Posterior vena cava (tissue), 2 donors: Measurements from ENCODE around the gene FZD2. TPM values are rescaled to one million over a fixed set of nuclear protein-coding genes. Genes with fewer than 3 reads are reported as not detected.
A peak's percentile ranks its signal among the peaks of the same experiment; 100 is the strongest.
"Not testable (repeated sequence)": the region's sequence is repeated elsewhere in the genome, so short reads cannot be mapped to it uniquely, and the experiment has no call there.

ENCODE experiments used
- DNase-seq: peaks from one replicate; pipeline ENCODE4 v3.0.0-alpha.2; 2020; ENCODE audit warnings: low spot score
- intact Hi-C, 2 donors: fragments of 100-400 bp; cut with DNase I; formaldehyde crosslinking; loops; one replicate each; pipeline versions ENCODE4 v1.14.1 to v1.14.2; 2022 to 2023
- total RNA-seq, 2 donors: library from RNA; stranded (reverse); fragmentation: NEBNext Ultra II Directional; extraction: Animal tissue kit (Norgen Biotek cat#: 25700); gene quantifications; one replicate each; pipeline ENCODE4 v1.2.1, GENCODE V29; 2021
- donor health status: DM: yes; HTN: yes; CAD: no.
- donor health status: DM: yes; HTN: yes; CAD: no.

The FZD2 gene
- total RNA-seq, 2 donors from 2014 or later, result 10.4 to 12.6 TPM

DNA sequence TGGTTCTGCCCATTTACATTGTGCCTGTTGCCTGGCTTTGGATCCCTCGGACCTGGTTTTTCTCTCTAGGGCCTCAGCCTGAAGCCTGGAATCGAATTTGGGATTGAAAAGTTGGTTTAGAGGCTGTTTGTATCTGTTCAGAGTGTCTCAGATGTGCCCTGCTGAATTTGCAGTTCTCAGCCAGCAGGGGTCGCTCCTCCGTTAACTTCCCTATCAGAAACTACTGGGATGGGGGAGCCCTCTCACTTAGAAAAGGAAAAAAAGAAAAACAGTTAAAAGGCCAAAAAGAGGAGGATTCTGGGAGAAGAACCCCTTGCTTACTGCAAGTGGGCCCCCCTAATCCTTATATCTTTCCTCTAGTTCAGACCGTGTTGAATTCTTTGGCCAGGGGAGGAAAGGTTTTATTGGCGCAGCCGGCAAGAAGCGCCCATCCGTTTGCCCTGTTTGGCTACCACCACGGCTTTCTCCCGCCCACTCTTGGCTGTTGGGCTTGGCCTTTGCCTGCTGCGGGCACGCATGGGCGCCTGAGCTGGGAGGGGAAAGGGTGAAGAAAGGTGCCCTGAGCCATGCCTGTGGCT is 8.7 kb downstream of the FZD2 start:
- intact Hi-C loops, result loop anchor here in 1 of 2 donors (10.0 kb wide), 1 partner anchor 1179 kb away; no protein-coding TSS in a partner anchor
- DNase-seq, result no peak

DNA sequence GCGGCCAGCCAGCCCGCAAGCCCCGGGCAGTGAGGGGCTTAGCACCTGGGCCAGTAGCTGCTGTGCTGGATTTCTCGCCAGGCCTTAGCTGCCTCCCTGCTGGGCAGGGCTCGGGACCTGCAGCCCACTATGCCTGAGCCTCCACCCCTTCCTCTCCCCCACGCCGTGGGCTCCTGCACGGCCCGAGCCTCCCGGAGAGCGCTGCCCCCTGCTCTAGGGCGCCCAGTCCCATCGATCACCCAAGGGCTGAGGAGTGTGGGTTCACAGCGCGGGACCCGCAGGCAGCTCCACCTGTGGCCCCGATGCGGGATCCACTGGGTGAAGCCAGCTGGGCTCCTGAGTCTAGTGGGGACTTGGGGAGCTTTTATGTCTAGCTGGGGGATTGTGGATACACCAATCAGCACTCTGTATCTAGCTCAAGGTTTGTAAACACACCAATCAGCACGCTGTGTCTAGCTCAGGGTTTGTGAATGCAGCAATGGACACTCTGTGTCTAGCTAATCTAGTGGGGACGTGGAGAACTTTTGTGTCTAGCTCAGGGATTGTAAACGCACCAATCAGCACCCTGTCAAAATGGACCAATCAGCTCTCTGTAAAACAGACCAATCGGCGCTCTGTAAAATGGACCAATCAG is 11.1 kb downstream of the FZD2 start:
- not testable (repeated sequence) for DNase-seq
- intact Hi-C loops, result loop anchor here in 1 of 2 donors (10.0 kb wide), 1 partner anchor 1176 kb away; no protein-coding TSS in a partner anchor

DNA sequence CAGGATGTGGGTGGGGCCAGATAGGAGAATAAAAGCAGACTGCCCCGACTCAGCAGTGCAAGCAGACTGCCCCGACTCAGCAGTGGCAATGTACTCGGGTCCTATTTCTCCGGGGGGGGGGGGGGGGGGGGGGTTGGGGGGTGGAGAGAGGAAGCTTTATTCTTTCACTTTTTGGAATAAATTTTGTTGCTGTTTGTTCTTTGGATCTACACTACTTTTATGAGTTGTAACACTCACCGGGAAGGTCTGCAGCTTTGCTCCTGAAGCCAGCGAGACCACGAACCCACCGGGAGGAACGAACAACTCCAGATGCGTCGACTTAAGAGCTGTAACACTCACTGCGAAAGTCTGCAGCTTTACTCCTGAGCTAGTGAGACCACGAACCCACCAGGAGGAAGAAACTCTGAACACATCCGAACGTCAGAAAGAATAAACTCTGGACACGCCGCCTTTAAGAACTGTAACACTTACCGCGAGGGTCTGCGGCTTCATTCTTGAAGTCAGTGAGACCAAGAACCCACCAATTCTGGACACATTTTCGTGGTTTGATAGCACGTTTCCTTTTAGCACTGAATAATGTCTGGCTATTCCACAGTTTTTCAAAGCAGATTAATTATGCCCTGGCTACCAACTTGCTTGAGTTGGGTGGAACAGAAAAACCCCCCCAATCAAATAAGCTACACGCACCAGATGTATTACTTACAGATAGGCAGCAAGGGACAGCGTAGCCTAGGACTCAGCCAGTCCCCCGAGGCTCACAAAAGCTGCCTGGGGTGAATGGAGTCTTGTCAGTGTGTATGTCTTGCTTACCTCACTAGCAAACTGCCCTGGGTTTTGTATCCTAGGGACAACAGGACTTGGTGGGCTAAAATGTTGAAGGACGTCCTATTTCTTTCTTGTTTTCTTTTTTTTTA is 11.9 kb downstream of the FZD2 start:
- intact Hi-C loops, result loop anchor here in 1 of 2 donors (10.0 kb wide), 1 partner anchor 1176 kb away; no protein-coding TSS in a partner anchor
- DNase-seq, result no peak

DNA sequence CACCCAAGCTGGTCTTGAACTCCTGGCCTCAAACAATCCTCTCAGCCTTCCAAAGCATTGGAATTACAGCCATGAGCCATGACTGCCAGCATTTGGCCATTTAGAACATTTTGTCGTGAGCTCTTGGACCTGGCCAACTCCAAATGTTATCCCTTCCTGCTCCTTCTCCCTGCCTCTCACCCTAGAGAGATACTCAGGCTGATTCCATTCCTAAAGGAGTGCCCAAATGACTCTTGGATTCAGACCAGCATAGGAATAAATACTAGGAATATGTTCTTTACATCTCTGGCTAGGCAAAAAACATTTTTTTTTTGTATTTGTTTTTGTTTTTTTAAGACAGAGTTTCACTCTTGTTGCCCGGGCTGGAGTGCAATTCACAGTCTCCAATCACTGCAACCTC is 15.5 kb downstream of the FZD2 start:
- intact Hi-C loops, result no loop called here
- DNase-seq, result no peak

DNA sequence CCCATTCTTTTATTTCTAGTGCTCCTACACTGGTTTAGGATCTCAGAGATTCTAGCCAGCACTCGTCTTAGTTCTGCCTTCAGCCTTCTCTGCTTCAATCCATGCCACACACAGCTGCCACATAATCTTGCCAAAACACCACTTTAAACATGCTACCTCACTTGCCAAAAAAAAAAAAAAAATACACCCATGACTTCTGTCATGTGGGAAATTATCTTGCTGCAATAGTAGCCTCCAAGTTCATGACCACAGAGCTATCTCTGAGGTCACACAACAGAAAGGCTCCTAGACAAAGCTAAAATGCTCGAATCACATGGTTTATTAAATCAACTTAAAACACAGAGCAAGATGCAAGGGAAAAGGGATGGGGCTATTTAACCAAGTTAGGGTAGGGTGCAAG is 18.1 kb downstream of the FZD2 start:
- DNase-seq, result no peak
- intact Hi-C loops, result no loop called here

DNA sequence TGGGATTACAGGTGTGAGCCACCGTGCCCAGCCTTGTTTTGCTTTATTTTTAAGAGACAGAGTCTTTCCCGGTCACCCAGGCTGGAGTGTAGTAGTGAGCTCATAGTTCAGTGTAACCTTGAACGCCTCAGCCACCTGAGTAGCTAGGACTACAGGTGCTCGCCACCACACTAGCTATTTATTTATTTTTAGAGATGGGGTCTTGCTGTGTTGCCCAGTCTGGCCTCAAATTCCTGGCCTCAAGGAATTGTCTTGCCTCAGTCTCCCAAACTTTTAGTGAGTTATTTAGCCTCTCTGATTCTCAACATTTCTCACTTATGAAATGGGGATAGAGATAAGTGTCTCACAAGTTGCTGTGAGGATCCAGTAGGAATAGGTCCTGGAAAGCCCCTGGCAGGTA is 21.7 kb downstream of the FZD2 start:
- no peak for DNase-seq
- intact Hi-C loops, result no loop called here

DNA sequence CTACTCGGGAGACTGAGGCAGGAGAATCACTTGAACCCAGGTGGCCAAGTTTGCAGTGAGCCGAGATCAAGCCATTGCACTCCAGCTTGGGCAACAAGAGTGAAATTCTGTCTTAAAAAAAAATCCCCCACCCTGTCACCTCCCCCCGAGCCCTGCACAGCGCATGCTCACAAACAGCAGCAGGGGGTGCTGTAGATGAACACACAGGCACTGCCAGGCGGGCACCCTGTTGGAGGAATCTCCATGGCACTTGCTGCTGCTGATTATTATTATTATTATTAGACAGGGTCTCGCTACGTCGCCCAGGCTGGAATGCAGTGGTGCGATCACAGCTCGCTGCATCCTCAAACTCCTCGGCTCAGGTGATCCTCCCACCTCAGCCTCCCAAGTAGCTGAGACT is 24.6 kb downstream of the FZD2 start:
- DNase-seq, result no peak
- intact Hi-C loops, result no loop called here

DNA sequence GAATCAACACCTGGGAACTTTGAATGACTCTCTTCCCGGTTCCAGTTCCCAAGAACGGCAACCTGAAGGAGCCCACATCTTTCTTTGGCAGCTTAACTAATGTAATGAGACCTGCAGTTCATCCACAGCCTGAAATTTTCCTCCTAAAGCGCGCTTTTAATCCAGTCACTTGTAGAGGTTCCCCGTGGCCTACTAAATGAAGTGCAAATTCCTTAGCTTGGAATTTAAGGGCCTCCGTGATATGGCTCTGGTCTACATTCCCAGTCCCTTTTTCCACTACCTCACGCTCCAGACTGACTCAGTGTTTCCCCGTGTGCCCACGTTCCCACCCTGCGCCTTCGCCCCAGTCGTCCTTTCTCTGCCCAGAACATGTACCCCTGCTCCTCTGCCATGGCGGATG is 27.2 kb downstream of the FZD2 start:
- no peak for DNase-seq
- intact Hi-C loops, result no loop called here

DNA sequence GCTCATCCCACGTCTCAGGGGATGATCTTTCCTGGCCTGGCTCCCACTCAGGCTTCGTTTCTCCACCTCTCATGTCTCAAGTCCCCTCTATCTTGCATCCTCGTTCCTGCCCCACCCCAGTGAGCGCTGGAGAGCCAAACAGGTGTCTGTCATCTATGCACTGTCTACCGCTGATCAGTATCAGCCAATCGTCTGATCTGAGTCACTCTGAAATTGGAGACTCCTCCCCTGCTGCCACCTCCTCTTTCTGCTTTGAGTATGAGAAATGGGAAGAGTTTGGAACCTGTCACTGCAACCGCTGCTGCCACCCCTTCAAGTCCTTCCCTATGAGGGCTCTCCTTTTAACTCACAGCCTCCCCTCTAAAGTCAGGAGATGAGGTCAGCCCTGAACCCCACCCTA is 28.0 kb downstream of the FZD2 start:
- intact Hi-C loops, result no loop called here
- no peak for DNase-seq

DNA sequence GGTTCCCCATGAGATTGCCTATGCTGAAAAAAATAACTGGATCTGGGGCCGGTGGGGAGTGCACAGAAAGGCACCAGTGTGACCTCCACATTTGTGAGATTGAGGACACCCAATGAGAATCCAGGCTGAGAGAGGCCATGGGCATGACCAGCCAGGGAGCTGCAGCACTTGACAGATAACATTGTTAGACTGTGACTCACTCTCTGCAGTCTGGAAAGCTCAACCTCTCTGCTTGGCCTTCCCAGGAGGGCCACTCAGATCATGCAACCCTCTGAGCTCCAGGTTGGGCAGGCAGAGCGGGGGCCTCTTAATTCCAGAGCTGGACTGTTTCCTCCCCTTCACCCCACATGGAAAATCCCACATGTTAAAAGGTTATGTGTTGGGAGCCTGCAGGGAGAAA is 30.1 kb downstream of the FZD2 start:
- peak; percentile 88 for DNase-seq
- intact Hi-C loops, result no loop called here

DNA sequence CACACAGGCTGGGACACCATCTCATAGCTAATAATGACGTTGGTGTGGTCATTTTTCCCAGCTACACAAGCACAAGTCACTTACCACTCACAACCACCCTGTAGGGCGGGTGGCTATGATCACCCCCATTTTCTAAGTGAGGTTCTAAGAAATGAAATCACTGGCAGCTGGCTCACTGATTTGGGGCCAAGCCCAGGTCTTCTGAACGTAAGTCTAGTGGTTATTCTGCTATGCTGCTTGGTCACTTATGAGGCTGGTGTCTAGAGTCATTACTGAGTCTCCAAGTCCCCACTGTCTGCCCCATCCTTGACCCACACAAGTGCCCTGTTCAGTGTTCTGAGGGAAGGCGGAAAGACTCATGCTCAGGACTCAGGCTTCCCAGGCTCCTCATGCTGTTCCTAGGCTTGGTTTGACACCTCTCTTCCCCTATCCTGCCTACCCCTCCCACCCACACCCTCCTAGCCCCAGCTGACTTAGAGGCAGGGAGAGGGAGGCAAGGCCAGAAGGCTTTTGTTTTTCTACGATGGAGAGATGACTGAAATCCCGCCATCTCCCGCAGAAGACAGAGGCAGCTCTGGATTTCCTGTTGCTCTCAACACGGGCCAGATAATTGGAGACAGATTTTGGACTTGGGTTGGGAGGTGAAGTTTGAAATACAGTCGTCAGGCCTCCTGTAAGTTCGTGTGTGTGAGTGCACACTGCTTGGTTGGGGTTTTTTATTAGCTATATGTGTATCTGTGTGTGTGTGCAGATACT is 32.2 kb downstream of the FZD2 start:
- intact Hi-C loops, result no loop called here

DNA sequence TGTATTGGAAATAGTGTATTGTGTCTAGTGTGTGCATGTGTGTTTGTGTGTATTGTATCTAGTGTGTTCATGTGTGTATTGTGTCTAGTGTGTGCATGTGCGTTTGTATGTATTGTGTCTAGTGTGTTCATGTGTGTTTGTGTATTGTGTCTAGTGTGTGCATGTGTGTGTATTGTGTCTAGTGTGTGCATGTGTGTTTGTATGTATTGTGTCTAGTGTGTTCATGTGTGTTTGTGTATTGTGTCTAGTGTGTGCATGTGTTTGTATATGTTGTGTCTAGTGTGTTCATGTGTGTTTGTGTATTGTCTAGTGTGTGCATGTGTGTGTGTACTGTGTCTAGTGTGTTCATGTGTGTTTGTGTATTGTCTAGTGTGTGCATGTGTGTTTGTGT is 32.8 kb downstream of the FZD2 start:
- intact Hi-C loops, result not testable (repeated sequence)

More for the DNA sequence above, 32.2 kb downstream of the FZD2 start:
- DNase-seq, result peak; percentile 49

DNA sequence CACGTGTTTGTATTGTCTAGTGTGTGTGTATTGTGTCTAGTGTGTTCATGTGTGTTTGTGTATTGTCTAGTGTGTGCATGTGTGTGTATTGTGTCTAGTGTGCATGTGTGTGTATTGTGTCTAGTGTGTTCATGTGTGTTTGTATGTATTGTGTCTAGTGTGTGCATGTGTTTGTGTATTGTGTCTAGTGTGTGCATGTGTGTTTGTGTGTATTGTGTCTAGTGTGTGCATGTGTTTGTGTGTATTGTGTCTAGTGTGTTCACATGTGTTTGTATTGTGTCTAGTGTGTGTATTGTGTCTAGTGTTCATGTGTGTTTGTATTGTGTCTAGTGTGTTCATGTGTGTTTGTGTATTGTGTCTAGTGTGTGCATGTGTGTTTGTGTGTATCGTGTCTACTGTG is 33.5 kb downstream of the FZD2 start:
- intact Hi-C loops, DNase-seq: not testable (repeated sequence)

More for the DNA sequence above, 32.8 kb downstream of the FZD2 start:
- DNase-seq, result not testable (repeated sequence)

DNA sequence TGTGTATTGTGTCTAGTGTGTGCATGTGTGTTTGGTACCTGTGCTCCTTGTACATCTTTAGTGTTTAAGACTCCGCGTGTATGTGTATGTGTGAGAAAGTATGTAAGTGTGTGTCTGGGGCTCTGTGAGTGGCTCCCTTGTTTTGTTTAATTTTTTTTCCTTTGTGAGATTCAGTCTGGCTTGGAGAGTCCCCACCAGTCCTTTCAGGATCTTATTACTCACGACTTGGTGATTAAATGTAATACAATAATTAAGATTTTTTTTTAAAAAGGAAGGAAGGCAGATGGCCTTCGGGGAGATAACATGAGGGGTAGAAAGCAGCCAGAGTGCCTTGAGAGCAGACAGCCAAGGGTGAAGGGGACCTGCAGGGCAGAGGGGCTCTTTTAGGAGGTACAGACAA is 33.9 kb downstream of the FZD2 start:
- DNase-seq, result no peak
- intact Hi-C loops, result no loop called here

DNA sequence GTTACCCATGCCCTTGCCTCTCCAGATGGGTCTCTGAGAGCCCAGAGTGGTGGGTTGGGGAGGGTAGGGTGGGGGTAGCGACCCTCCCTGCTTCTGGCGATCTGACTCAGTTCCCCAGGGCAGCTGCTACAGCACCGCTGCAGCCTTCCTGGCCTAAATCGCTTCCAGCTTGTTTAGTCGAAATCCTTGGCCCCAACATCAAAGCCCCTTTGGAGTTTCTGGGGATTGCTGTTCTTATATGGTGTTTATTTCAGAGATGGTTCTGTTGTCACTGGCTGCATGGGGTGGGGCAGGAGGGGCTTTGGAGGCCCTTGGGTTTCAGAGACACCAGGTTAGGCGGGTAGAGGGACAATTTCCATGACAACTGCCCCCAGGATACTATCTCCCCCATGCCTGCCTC is 35.9 kb downstream of the FZD2 start:
- intact Hi-C loops, result no loop called here
- DNase-seq, result peak; percentile 49

DNA sequence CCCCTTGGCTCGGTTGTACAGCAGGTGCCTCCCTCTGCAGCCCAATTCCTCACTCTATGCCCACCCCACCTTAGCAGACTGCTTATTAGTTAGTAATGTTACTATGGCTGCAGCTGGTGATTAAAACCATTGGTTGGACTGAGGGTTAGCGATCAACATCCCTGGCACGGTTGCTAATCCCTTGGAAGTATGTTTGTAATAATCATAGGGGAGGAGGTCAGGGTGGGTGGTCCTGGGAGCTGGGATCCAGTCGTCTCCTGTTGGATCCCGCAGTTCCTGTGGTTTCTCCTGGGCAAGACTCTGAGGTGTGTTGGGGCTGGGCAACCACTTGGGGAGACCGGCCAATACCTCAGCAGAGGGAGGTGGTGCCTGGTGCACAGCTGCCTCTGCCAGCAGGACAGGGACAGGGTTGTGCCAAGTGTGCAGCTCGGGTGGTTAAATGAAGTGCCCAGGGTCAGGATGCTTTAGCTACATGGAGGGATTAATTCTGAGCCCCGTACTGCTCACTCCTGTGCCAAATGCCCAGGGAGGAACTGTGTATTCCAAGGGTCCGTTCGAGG is 38.0 kb downstream of the FZD2 start:
- intact Hi-C loops, result loop anchor here in 1 of 2 donors (5.0 kb wide), 1 partner anchor 38 kb away; the partner anchor contains the start of gene FZD2

DNA sequence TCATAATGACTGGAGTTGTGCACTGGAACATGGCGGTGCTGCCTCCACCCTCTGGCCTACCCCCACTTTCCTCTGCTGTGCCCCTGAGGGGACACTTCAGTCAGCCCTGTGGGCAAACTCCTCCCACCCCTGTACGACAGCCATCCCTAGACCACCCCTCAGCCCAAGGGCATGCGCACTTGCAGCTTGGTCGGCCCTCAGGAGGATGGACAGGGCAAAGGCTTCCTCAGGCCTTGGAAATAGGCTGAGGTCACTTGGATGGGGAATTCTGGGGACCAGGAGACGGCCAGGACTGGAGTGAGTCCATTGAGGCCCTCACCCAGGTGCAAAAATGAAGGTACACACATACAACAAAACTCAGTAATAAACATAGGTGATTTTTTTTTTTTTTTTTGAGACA is 41.0 kb downstream of the FZD2 start:
- intact Hi-C loops, result loop anchor here in 1 of 2 donors (5.0 kb wide), 1 partner anchor 41 kb away; the partner anchor contains the start of gene FZD2
- DNase-seq, result no peak

More for the DNA sequence above, 38.0 kb downstream of the FZD2 start:
- peak; percentile 56 for DNase-seq

DNA sequence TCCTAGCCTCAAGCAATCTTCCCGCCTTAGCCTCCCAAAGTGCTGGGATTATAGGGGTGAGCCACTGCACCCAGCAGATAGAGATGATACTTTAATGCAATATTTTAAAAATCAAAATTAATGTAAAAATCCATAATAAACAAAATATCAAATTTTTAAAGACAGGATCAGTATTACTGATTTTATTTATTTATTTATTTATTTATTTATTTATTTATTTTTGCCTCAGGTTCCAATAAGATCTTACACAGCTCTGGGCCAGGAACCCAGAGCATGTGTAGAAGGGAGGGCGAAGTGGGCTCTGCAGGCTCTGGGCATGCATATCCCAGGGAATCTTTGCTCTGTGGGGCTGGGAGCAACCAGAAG is 41.6 kb downstream of the FZD2 start:
- intact Hi-C loops, result loop anchor here in 1 of 2 donors (5.0 kb wide), 1 partner anchor 42 kb away; the partner anchor contains the start of gene FZD2
- no peak for DNase-seq
